SHP77 (cell line): ENCODE data around the gene TNRC6C.
"Not testable (repeated sequence)": the region's sequence is repeated elsewhere in the genome, so short reads cannot be mapped to it uniquely, and the experiment has no call there.

Source experiments
- DNase-seq, 2 experiments: peaks; one replicate each; lab custom pipeline; 2025; lab: John Stamatoyannopoulos, UW

The TNRC6C gene

GRCh38 chr17:78043031-78043430, 84.5 kb downstream of the TNRC6C start:
- no peak for DNase-seq

GRCh38 chr17:78044280-78044835, 85.9 kb downstream of the TNRC6C start:
- no peak for DNase-seq

- DNase-seq = no peak
Measured at GRCh38 chr17:78045316-78045715, 86.8 kb downstream of the TNRC6C start.

GRCh38 chr17:78046923-78047322, 88.4 kb downstream of the TNRC6C start:
- DNase-seq = no peak

- no peak for DNase-seq
Measured at GRCh38 chr17:78048346-78049292, 90.1 kb downstream of the TNRC6C start.

GRCh38 chr17:78049609-78050008, 91.1 kb downstream of the TNRC6C start:
- no peak for DNase-seq

- no peak for DNase-seq
Measured at GRCh38 chr17:78051186-78051972, 92.9 kb downstream of the TNRC6C start.

- no peak for DNase-seq
Measured at GRCh38 chr17:78053777-78054468, 95.4 kb downstream of the TNRC6C start.

- no peak for DNase-seq
Measured at GRCh38 chr17:78057113-78057740, 98.7 kb downstream of the TNRC6C start.

- DNase-seq = peak in 1 of 2 experiments; percentile 39
Measured at GRCh38 chr17:78058001-78058400, 99.5 kb downstream of the TNRC6C start.

- no peak for DNase-seq
Measured at GRCh38 chr17:78058581-78058980, 100.1 kb downstream of the TNRC6C start.

GRCh38 chr17:78062596-78062995, 104.1 kb downstream of the TNRC6C start:
- no peak for DNase-seq

- no peak for DNase-seq
Measured at GRCh38 chr17:78063489-78063888, 105.0 kb downstream of the TNRC6C start.

GRCh38 chr17:78064708-78065107, 106.2 kb downstream of the TNRC6C start:
- DNase-seq = no peak

GRCh38 chr17:78066976-78067375, 108.5 kb downstream of the TNRC6C start:
- not testable (repeated sequence) for DNase-seq

GRCh38 chr17:78069695-78070094, 111.2 kb downstream of the TNRC6C start:
- no peak for DNase-seq

- DNase-seq = no peak
Measured at GRCh38 chr17:78072961-78073360, 114.5 kb downstream of the TNRC6C start.

GRCh38 chr17:78075011-78075410, 116.5 kb downstream of the TNRC6C start:
- DNase-seq = no peak

GRCh38 chr17:78075545-78075944, 117.0 kb downstream of the TNRC6C start:
- no peak for DNase-seq

- DNase-seq = no peak
Measured at GRCh38 chr17:78079253-78079652, 120.8 kb downstream of the TNRC6C start.

GRCh38 chr17:78081551-78081950, 123.0 kb downstream of the TNRC6C start:
- DNase-seq = peak in 1 of 2 experiments; percentile 41
